ENCODE results near the gene CTSD.

CTSD gene

GRCh38 chr11:1760351-1761109, 3.2 kb downstream of the CTSD start:
- TF ChIP-seq CTCF (IDR thresholded peaks at IDR 0.05; ENCODE audit: borderline replicate concordance, insufficient read depth, low read depth, low read length), result no peak

GRCh38 chr11:1759851-1760220, 3.9 kb downstream of the CTSD start:
- no peak overlapping the region for H3K4me3 ChIP-seq (ENCODE audit: low read depth, low read length)

More at GRCh38 chr11:1760351-1761109, 3.2 kb downstream of the CTSD start:
- H3K4me3 ChIP-seq (ENCODE audit: low read depth, low read length), result no peak overlapping the region

GRCh38 chr11:1759151-1759850, 4.4 kb downstream of the CTSD start:
- no peak overlapping the region for H3K4me3 ChIP-seq (ENCODE audit: low read depth, low read length)
- no peak for TF ChIP-seq CTCF (IDR thresholded peaks at IDR 0.05; ENCODE audit: borderline replicate concordance, insufficient read depth, low read depth, low read length)

More at GRCh38 chr11:1759851-1760220, 3.9 kb downstream of the CTSD start:
- no peak for TF ChIP-seq CTCF (IDR thresholded peaks at IDR 0.05; ENCODE audit: borderline replicate concordance, insufficient read depth, low read depth, low read length)

- TF ChIP-seq CTCF (IDR thresholded peaks at IDR 0.05; ENCODE audit: borderline replicate concordance, insufficient read depth, low read depth, low read length), result no peak
- H3K4me3 ChIP-seq (ENCODE audit: low read depth, low read length), result no peak overlapping the region
Observed at GRCh38 chr11:1758611-1759150, 5.0 kb downstream of the CTSD start.

- no peak overlapping the region for H3K4me3 ChIP-seq (ENCODE audit: low read depth, low read length)
- TF ChIP-seq CTCF (IDR thresholded peaks at IDR 0.05; ENCODE audit: borderline replicate concordance, insufficient read depth, low read depth, low read length), result no peak
Observed at GRCh38 chr11:1757861-1758610, 5.7 kb downstream of the CTSD start.

- no peak for TF ChIP-seq CTCF (IDR thresholded peaks at IDR 0.05; ENCODE audit: borderline replicate concordance, insufficient read depth, low read depth, low read length)
- no peak overlapping the region for H3K4me3 ChIP-seq (ENCODE audit: low read depth, low read length)
Observed at GRCh38 chr11:1756791-1757771, 6.6 kb downstream of the CTSD start.
